GM21447 (cell line): Measurements from ENCODE around the gene MKS1.

Source experiments
- ATAC-seq: cut with Tn5 transposase; IDR thresholded peaks from one replicate; pipeline ENCODE4 v1.9.1; 2021; ENCODE audit not compliant: unreplicated experiment

MKS1 gene

DNA sequence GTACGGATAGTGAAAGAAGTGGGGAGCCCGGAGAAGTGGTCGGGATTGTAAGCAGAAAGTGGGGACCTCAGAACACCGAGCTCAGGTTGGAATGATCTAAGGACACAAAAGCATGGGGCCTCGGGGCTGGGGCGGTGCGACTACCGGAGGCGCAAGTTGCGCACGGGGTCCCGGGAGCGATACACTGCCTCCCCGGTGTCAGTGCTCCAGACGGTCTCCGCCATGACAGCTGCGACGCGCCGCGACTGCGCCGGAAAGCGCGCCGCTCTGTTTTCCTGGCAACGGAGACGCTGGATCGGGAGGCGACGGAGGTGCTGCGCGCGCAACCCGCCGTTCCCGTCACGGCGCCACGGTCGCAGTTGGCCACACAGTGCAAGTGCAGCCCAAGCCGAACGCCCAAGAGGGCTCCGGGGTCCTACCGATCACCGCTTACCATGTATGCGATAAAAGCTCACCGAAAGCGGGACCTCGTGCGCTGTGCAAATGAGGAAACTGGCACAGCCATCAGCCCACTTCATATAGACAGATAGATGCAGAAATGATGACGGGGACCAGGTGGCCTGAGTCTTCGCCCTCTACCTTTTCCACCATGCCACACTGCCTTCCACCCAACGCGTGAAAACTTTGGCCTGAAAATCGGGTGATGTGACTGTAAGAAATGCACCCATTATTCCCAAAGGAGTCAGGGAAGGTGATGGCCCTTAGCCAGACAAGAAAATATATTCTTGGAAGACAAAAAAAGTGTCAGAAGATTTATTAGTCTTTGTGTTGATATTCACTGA is at the start of gene MKS1:
Gene MKS1 (minus strand): TSS at position 249 of the 782 bp plus-strand sequence. CDS start 25 bp downstream, at position 224.
- peak; percentile 83 for ATAC-seq

DNA sequence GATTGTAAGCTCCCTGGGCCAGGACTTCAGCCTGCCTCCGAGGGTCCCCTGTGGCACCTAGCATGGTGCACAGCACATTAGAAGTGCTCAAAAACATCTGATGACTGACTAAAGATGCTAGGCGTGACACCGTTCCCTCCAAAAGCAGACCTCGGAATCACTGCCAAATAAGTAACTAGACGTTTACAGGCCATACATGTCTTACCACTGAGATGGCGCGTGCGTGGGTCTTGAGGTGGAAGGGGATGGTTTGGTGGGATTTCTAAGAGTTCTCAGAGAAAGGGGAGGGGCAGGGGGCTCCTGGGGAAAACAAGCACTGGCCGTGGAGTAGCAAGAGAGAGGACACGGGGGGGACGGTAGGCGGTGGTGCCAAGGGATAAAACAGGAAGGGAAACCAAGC is 49.3 kb upstream of the MKS1 start:
- ATAC-seq: no peak

DNA sequence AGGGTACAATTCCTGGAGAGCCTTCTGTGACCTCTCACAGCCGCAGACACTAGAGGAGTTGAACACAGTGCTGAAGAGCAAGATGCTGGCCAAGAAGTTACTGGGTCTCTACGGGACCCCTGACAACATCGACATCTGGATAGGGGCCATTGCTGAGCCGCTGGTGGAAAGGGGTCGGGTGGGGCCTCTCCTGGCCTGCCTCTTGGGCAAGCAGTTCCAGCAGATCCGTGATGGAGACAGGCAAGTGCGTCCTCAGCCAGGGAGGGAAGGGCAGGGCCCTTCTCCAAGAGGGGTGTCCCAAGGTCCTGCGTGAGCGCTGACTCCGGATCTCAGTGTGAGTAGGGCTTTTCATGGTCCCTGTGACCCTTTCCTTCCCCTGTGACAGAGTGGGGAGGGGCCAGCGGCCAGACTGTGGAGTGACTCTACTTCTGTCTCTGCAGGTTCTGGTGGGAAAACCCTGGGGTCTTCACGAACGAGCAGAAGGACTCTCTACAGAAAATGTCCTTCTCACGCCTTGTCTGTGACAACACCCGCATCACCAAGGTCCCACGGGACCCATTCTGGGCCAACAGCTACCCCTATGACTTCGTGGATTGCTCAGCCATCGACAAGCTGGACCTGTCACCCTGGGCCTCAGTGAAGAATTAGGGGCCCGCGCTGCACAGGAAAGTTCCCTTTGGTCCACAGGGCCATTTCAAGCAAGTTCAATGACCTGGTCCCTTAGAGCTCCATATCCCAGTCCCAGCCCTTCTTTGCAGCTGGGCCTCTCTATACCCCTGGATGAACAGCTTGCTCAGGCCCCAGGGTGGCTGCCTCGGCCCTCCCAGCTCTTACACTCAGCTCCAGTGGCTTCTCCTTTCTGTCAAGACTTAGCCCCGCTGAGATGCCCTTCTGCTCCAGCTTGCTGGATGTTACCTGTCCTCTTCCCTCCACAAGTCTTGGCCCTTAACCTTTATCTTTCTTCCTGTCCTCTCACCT is 48.6 kb upstream of the MKS1 start:
- ATAC-seq: no peak

DNA sequence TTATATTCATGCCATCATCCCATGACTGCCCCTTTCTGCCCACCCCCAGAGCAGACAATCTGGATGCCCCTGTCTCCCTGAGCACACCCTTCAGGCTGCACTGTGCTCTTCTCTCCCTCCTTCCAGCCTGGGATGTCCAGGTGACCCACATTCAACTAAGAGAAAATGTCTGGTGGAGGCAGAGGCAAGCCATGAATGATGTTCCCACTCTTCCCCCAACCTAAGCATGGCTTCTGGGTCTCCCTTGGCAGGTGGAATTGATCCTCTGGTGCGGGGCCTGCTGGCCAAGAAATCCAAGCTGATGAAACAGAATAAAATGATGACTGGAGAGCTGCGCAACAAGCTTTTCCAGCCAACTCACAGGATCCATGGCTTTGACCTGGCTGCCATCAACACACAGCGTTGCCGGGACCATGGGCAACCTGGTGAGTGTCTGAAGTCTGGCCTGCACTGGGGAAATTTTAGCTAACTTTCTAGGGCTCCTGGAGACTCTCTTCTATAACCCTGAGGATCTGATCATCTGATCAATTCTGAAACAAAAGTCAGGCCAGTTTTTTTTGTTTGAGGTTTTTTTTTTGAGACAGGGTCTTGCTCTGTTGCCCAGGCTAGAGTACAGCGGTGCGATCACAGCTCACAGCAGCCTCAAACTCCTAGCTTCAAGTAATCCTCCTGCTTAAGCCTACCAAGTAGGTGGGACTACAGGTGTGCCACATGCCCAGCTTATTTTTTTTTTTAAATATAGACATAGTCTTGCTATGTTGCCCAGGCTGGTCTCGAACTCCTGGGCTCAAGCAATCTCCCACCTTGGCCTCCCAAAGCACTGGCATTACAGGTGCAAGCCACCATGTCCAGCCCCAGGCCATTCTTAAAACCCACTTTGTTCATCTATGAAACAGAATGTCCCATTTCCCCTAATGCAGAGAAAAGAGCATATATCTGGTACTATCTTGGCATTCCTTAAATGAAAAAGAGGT is 47.1 kb upstream of the MKS1 start:
- ATAC-seq: no peak

DNA sequence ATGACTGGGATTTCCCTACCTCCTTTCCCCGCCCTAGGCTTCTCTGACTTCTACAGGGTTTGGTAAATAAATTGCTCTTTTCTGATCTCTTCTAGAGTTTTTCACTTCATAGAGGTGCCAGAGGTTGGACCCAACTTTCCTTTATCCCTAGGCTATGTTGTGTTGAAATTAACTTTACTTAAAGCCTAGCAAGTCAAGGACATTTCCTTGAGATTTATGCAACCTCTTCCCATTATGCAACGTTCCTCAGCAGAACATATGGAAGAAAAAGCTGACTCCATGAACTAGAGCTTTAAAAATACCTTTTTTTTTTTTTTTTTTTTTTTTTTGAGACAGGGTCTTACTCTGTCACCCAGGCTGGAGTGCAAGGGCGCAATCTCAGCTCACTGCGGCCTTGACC is 46.2 kb upstream of the MKS1 start:
- ATAC-seq: no peak

DNA sequence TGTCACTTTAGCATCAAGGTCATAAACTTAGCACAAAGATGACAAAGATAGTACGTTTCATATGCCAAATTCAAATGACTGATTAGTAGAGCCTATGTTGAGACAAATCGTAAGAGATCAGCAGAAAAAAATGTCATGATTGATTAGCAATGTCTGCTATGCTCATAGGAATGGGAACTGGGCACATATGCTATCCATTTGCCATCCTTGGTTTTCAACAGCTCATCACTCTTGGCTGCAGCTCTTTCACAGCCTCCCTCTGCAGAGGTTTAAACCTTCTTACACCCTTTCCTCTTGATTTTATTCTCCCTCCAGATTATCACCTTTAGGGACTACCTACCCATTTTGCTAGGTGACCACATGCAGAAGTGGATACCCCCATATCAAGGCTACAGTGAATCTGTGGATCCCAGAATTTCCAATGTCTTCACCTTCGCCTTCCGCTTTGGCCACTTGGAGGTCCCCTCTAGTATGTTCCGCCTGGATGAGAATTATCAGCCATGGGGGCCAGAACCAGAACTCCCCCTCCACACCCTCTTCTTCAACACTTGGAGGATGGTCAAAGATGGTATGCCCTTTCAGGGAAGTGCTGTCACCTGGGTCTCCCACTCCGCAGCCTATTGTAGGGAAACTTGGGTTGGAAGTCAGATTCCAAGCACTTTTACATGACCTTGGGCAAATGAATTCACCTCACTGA is 45.5 kb upstream of the MKS1 start:
- no peak for ATAC-seq

DNA sequence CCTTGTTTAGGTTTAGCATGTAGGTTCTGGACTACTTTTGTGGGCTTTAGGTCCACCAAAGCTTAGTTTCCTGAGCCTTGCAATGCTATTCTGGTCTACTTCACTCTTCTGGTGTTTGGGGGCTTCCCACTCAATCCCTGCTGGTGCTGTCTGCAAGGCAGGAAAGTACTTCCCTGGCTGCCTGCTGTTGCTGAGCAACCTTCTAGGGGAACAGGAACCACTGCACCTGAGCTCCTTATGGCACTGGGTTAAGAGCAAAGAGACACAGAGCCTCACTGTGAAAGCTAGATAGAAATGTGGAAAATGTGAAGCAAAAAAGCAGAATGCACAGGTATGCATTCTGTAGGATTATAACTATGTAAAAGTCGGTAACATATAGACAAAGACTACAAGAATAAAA is 44.7 kb upstream of the MKS1 start:
- no peak for ATAC-seq

DNA sequence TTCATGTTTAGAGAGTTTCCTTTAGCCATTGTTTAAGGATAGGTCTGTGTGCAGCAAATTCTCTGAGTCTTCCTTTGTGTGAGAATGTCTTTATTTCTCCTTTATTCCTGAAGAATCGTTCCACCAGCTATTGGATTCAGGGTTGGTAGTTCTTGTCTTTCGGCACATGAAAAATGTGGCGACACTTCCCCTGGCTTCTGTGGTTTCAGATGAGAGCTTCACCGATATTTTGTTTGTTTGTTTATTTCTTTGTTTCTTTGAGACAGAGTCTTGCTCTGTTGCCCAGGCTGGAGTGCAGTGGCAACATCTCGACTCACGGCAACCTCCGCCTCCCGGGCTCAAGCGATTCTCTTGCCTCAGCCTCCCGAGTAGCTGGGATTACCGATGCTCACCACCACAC is 43.1 kb upstream of the MKS1 start:
- ATAC-seq: no peak

DNA sequence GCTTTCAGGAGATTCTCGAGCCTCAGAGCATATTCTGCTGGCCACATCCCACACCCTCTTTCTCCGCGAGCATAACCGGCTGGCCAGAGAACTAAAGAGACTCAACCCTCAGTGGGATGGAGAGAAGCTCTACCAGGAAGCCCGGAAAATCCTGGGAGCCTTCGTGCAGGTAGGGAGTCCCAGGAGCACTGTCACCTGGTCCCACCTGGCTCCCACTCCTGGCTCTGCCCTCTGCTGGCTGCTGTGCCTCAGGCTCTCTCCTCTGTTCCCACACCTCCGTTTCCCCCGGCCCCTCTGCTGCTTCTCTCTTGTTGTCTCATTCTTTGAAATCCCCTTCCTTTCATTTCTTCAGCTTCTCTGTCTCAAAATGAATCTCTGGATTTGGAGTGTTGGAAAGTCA is 35.7 kb upstream of the MKS1 start:
- no peak for ATAC-seq

DNA sequence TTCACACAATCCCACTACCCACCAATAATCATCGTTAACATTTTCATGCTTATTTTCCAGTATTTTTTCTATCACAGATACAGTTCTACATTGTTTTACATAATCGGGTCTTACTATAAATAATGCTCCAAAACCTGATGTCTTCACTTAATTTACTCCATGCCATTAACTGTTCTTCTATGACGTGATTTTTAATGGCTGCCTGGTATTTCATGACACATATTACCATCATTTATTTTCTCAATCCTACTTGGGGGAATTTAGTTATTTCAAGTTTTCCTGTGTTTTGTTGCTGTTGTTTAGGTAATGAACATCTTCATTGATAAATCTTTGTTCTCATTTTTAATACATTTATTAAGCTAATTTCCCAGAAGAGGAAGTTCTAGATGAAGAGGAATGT is 34.0 kb upstream of the MKS1 start:
- ATAC-seq: no peak

DNA sequence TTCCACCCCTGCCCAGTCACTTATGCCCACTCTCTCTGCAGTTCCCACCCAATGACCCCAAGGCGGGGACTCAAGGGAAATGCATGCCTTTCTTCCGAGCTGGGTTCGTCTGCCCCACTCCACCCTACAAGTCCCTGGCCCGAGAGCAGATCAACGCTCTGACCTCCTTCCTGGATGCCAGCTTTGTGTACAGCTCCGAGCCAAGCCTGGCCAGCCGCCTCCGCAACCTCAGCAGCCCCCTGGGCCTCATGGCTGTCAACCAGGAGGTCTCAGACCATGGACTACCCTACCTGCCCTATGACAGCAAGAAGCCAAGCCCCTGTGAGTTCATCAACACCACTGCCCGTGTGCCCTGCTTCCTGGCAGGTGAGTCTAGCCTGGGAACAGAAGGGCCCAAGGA is 33.1 kb upstream of the MKS1 start:
- no peak for ATAC-seq

DNA sequence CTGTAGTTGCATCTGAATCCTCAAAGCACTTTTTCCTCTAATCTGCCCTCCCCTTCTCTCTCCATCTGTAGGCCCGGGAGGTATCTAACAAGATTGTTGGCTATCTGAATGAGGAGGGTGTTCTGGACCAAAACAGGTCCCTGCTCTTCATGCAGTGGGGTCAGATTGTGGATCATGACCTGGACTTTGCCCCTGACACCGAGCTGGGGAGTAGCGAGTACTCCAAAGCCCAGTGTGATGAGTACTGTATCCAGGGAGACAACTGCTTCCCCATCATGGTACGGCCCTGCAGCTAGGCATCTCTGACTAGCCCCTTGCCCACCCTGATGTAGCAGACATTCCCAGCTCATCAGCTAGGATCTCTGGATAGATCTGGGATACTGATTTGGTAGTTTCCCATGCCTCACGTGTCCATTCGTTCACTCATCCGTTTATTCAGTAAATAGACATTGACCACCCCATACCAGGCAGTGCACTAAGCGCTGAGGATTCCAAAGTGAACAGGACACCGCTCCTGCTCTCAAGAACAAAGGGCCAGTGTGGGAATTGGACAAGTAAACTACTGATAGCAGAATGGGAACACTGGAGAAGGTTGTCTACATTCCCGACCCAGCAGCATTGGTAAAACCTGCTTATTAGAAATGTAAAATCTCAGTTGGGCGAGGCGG is 31.4 kb upstream of the MKS1 start:
- no peak for ATAC-seq

DNA sequence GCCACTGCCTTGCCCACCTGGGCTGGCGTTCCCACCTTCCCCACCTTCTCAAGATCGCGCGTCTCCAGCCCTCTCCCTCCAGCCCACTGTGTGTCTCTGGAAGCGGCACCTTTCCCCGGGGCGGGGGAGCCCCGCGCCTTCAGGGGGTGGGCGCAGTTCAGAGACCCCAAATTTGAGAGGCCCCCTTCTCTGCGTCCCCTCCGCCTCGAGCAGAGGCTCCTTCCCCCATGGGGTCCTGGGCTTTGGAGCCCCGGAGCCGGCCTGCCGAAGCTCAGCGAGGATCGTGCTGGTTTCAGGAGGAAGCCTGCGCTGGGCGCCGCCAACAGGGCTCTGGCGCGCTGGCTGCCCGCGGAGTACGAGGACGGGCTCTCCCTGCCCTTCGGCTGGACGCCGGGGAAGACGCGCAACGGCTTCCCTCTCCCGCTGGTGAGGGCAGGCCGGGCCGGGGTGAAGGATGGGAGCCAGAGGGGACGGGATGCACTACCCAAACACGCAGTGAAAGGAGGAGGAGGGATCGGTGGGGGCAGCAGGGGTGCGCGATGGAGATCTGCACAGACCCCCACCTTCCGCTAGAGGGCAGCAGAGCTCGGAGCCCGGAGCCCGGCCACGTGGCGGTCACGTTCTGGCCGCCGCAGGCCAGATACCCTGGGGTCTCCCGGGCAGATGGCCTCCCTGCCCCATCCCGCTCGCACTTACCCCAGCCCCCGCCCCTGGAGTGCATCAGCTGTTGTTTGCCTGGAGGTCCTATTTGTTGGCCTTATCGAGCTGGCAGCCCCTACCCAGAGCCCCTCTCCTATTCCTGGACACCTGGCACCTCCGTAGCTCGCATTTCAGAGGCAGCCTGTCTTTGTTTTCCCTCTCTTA is 30.4 kb upstream of the MKS1 start:
- ATAC-seq: peak; percentile 63

DNA sequence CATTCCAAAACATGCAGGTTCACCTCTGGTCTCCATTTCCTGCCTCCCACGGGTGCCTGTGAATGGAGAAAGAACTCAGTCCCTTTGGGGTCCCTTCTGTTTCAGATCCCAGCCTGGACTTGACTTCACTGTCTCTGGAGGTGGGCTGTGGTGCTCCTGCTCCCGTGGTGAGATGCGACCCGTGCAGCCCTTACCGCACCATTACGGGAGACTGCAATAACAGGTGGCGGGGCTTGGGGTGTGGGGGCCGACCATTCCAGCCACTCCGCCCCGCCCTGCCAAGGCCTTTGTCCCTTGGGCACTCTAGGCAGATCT is 29.9 kb upstream of the MKS1 start:
- no peak for ATAC-seq

DNA sequence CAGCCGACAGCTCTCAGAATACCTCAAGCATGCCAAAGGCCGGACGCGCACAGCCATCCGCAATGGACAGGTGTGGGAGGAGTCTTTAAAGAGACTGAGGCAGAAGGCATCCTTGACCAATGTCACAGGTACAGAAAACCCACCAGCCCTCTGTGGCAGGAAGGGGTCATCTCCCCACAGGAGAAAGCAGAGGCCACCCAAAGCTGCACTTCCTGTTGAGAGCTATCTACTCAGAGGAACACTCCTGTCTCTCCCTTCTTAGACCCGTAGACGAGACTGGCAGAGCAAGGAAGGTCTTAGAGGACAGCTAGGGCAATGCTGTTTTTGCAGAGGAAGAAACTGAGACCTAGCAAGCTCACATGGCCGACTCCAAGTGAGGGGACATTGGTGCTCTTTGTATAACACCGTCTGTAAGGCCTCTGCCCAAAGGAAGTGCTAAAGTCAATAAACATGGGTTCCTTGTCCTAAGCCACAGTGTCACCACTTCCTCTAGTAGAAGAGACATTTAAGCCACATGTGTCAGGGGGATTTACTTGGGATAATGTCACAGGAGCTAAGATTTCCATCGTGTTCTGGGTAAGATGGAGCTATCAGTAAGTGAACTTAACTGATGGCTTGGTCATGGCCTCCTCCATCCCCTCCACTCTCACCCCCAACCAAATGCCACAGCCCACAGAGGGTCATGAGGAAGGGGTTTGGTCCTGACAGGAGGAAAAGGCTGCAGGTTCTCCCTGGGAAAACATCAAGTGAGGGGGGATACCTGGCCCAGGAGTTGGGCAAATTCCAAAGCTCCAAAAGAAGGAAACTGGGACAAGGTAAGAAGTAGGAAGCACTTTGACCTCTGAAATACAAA is 28.7 kb upstream of the MKS1 start:
- ATAC-seq: no peak

DNA sequence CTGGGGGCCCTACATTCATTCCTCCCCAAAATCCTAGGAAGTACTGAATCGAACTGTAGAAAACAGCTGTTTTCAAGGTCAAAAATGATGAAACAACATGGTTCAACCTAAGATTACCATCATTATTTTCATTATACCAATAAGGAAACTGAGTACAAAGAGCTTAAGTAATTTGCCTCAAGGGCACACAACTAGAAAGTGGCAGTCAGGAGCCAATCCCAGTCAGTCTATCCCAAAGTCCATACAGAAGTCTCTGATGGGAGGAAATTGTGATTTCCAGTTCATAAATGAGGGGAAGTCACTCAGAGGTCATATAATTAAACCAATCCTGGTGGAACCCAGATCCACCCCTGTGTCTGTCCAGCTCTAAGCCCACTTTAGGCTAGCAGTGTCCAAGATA is 27.7 kb upstream of the MKS1 start:
- ATAC-seq: no peak

DNA sequence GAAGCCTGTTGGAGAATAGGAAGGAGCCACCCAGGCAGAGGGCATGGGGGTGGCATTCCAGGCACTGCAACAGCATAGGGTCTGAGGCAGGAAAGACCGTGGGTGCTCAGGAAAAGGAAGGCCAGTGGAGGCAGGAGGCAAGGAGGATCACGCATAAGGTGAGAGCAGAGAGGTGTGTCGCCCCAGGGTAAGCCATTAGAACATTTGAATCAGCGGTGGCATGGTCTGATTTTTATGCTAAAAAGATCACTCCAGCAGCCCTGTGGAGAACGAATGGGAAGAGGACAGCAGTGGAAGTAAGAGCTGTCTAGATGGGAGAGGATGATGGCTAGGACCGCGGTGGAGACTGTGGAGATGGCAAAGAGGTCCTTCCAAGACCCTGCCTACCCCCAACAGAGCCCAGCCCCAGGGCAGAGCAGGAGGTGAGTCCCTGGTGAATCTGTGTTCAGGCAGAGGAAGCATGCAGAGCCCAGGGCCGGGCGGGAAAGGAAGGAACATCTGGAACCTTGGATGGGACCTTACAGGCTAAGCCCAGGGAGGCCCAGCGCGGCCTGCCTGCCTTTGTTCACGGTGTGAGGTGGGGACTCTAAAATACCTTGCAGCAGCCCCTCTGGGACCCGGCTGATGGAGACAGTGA is 27.2 kb upstream of the MKS1 start:
- ATAC-seq: no peak
